Kidney epithelial cell (primary cell): Measurements from ENCODE around the gene NAV2. TPM values are rescaled to one million over a fixed set of nuclear protein-coding genes. Genes with fewer than 3 reads are reported as not detected.

Source experiments
- DNase-seq: peaks from one replicate; pipeline ENCODE4 v3.0.0-alpha.2; 2010; ENCODE audit warnings: low read depth
- H3K27me3 ChIP-seq: 2 replicates; pipeline ENCODE4 v1.6.0; 2011; ENCODE audit warnings: low read length; ENCODE audit not compliant: control insufficient read depth, insufficient read depth
- H3K36me3 ChIP-seq: 2 replicates; pipeline ENCODE4 v1.5.1; 2011; ENCODE audit warnings: low read length; ENCODE audit not compliant: control insufficient read depth, insufficient read depth
- H3K4me3 ChIP-seq: 2 replicates; pipeline ENCODE4 v1.5.1; 2011; ENCODE audit warnings: low read depth, mild to moderate bottlenecking, control low read depth, low read length
- total RNA-seq: library from RNA; depleted of rRNA; stranded (reverse); fragments of >200 nt; gene quantifications from 2 replicates; pipeline ENCODE4 v1.2.3, GENCODE V29; 2015
- TF ChIP-seq, protein P1 (sequence below): IDR thresholded peaks from 2 replicates; pipeline ENCODE4 v1.5.1; 2011; ENCODE audit warnings: mild to moderate bottlenecking, moderate library complexity, low read length, control low read depth, inconsistent platforms; ENCODE audit not compliant: insufficient read depth, poor library complexity, severe bottlenecking

The NAV2 gene
- total RNA-seq, 1 donor from 2014 or later, result 41.5 TPM

DNA sequence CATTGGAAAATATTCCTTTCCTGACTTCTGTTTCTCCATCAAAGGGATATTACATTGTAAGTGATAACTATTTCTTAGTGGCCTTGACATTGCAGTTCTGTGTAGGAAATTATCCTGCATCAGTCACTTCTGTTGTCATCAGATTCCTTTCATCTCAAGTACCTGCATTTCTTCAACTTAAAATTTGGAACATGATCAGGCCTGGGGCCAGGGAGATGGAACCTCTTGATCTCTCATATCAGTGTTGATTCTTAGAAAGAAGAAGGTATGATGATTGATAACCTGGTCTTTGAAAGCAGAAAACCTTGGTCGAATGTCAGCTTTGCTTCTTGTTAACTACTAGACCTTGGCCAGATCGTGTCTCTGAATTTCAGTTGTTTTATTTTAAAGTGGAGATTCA is 93.6 kb downstream of the NAV2 start:
- DNase-seq, result no peak
- no peak overlapping the region for H3K4me3 ChIP-seq
- no peaks in the 10 kb centered on the region for H3K36me3 ChIP-seq
- no peaks in the 10 kb centered on the region for H3K27me3 ChIP-seq
- TF ChIP-seq, protein P1, sequence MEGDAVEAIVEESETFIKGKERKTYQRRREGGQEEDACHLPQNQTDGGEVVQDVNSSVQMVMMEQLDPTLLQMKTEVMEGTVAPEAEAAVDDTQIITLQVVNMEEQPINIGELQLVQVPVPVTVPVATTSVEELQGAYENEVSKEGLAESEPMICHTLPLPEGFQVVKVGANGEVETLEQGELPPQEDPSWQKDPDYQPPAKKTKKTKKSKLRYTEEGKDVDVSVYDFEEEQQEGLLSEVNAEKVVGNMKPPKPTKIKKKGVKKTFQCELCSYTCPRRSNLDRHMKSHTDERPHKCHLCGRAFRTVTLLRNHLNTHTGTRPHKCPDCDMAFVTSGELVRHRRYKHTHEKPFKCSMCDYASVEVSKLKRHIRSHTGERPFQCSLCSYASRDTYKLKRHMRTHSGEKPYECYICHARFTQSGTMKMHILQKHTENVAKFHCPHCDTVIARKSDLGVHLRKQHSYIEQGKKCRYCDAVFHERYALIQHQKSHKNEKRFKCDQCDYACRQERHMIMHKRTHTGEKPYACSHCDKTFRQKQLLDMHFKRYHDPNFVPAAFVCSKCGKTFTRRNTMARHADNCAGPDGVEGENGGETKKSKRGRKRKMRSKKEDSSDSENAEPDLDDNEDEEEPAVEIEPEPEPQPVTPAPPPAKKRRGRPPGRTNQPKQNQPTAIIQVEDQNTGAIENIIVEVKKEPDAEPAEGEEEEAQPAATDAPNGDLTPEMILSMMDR, result no peak

DNA sequence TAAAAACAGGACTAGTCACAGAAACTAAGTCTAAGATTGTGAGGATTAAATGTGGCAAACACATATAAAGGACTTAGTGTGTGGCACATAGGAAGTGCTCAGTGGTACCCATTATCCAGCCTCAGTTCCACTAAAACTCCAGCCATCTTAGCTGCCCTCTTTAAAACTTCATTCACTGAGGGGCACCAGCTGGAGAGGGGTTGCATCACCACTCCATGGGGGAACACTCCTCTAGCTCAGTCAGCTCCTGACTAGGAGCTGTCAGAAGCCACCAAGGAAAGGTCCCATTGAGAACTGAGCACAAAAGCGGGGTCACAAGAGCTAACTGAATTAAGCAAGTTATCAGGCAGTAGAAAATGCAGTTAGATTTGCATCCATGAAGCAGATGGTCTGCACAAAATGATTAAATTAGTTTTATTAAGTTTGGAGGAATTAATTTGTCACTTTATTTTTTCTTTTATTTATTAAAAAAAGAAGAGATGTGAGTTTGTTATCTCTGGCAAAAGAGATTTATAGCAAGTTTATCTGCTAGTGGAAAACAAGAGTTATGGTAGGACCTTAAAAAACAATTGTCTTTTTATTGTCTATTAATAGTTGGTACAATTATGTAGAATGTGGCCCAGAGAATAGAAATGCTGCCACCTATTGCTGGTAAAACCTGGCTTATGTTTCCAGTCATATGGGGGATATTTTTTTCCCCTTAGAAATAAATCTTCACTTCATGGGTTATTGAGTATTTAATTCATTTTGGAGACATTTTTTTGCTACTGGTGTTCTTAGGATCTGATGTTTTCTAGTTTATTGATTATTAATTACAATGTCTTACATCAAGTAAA is 95.7 kb downstream of the NAV2 start:
- TF ChIP-seq, protein P1, result peak; percentile 26
- H3K27me3 ChIP-seq, result no peaks in the 10 kb centered on the region
- no peaks in the 10 kb centered on the region for H3K36me3 ChIP-seq
- no peak for DNase-seq
- H3K4me3 ChIP-seq, result no peak overlapping the region

DNA sequence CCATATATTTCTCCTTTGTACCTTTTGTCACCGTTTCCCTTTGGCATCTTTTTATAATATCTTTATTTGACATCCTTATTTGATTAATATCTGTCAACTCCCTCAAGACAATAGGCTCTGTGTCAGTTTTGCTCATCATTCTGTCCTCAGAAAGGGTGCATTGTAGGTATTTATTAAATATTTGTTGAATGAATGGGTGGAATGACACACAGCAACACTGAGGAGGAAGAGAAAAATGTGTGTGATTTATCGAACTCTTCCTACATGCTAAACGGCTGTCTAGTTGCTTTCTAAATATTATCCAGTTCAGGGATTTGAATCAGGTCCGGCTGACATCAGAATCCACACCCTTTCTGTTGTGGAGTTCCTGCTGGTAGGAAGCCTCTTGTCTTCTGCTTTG is 98.2 kb downstream of the NAV2 start:
- DNase-seq, result no peak
- H3K36me3 ChIP-seq, result no peaks in the 10 kb centered on the region
- TF ChIP-seq, protein P1, result no peak

DNA sequence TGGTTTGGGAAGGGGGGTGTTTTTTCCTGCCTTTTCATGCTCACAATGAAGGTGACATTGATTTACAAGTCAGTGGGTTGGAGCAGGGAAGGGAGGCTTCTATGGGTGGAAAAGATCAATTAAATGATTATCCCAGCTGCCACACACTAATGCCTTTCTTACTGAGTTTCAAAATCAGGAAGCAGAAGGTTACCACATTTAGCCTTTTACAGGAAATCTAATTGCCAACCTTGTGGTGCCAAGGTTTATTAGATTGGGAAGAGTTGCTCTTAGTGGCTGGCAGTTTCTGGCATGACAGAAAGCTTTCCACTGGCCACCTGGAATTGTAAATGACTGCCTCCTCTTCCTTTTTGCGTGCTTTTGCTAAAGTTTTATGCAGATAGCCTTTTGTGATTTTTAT is 98.7 kb downstream of the NAV2 start:
- no peak overlapping the region for H3K4me3 ChIP-seq
- no peaks in the 10 kb centered on the region for H3K27me3 ChIP-seq
- H3K36me3 ChIP-seq, result no peaks in the 10 kb centered on the region
- TF ChIP-seq, protein P1, result no peak
- no peak for DNase-seq

More for the DNA sequence above, 98.2 kb downstream of the NAV2 start:
- Histone ChIP-seq H3K4me3 (no peak overlapping the region), H3K27me3 (no peaks in the 10 kb centered on the region)

DNA sequence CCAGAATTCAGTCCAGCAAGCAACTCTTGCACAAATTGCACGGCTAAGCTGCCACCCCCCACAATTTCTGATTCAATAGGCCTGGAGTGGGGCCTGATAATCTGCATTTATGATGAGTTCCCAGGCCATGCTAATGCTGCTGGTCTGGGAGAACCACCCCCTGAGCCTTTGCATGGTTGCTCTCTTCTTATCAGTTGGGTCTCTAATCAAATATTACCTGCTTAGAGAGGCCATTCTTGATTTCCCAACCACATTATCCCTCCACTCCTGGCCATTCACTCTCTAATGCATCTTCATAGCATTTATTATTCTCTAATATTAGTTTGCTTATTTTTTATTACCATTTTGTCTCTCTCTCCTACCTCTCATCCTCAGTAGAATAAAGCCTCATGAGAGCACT is 99.5 kb downstream of the NAV2 start:
- no peaks in the 10 kb centered on the region for H3K36me3 ChIP-seq
- H3K4me3 ChIP-seq, result no peak overlapping the region
- no peaks in the 10 kb centered on the region for H3K27me3 ChIP-seq
- DNase-seq, result no peak
- TF ChIP-seq, protein P1, result no peak

DNA sequence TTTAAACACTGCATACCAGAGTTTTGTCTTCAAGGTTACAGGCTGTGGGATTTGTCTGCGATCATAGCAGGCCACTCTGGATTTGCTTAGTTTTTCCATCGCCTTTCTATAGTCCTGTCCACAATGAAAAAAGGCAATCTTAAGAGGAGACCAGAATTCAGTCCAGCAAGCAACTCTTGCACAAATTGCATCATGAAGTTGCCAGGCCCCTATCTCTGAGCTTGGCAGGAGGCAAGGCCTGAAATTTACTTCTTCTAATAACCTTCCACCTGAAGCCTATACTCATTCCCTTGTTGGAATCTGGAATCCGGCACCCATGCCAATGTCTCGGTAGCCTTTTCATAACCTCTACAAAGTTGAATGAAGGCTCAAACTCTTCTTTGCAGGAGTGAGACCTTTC is 100.1 kb downstream of the NAV2 start:
- Histone ChIP-seq H3K27me3 (no peaks in the 10 kb centered on the region), H3K36me3 (no peaks in the 10 kb centered on the region), H3K4me3 (no peak overlapping the region)
- no peak for DNase-seq
- TF ChIP-seq, protein P1, result no peak
